Femur (tissue), 1 donor: ENCODE data around the gene TSSK6.
"Not testable (repeated sequence)": the region's sequence is repeated elsewhere in the genome, so short reads cannot be mapped to it uniquely, and the experiment has no call there.

Experiments used
- DNase-seq: peaks from one replicate; pipeline ENCODE4 v3.0.0-alpha.2; 2017

The TSSK6 gene

GRCh38 chr19:19485998-19486290, 29.4 kb downstream of the TSSK6 start:
- no peak for DNase-seq

GRCh38 chr19:19485161-19485997, 30.0 kb downstream of the TSSK6 start:
- DNase-seq, result no peak

- DNase-seq, result peak; percentile 75
Measured at GRCh38 chr19:19482809-19483596, 32.3 kb downstream of the TSSK6 start.

- no peak for DNase-seq
Measured at GRCh38 chr19:19480688-19481087, 34.7 kb downstream of the TSSK6 start.

- no peak for DNase-seq
Measured at GRCh38 chr19:19477705-19478383, 37.5 kb downstream of the TSSK6 start.

- DNase-seq, result no peak
Measured at GRCh38 chr19:19475849-19476828, 39.2 kb downstream of the TSSK6 start.

- DNase-seq, result peak; percentile 85
Measured at GRCh38 chr19:19475015-19475765, 40.2 kb downstream of the TSSK6 start.

GRCh38 chr19:19472106-19472505, 43.2 kb downstream of the TSSK6 start:
- not testable (repeated sequence) for DNase-seq

GRCh38 chr19:19471682-19472081, 43.7 kb downstream of the TSSK6 start:
- DNase-seq, result no peak

GRCh38 chr19:19470579-19470978, 44.8 kb downstream of the TSSK6 start:
- DNase-seq, result no peak

GRCh38 chr19:19468424-19469050, 46.8 kb downstream of the TSSK6 start:
- no peak for DNase-seq

- no peak for DNase-seq
Measured at GRCh38 chr19:19466201-19466600, 49.1 kb downstream of the TSSK6 start.

- no peak for DNase-seq
Measured at GRCh38 chr19:19465436-19466070, 49.8 kb downstream of the TSSK6 start.

- DNase-seq, result no peak
Measured at GRCh38 chr19:19464339-19465098, 50.8 kb downstream of the TSSK6 start.
